Posterior cingulate gyrus (tissue), 11 donors: Measurements from ENCODE around the gene STYXL2.

ENCODE experiments used
- DNase-seq, 10 donors: peaks; one replicate each; pipeline versions ENCODE4 v3.0.0 to v3.0.0-alpha.2; 2020 to 2021; ENCODE audit warnings: mixed read lengths in 3 of 10
- intact Hi-C: fragments of 100-400 bp; cut with DNase I; formaldehyde crosslinking; loops from one replicate; pipeline ENCODE4 v1.15.1; 2023

Gene STYXL2

GRCh38 chr1:167077128-167077867 lies 16.6 kb upstream of the STYXL2 start:
- DNase-seq, result no peak
- intact Hi-C loops, result no loop called here

- DNase-seq, result no peak
- intact Hi-C loops, result no loop called here
These were observed 16.0 kb upstream of the STYXL2 start for GRCh38 chr1:167077868-167078210.

GRCh38 chr1:167081594-167082156 lies 12.2 kb upstream of the STYXL2 start:
- DNase-seq, result no peak
- intact Hi-C loops, result no loop called here

- no peak for DNase-seq
- intact Hi-C loops, result no loop called here
These were observed 11.3 kb upstream of the STYXL2 start for GRCh38 chr1:167082511-167083027.

GRCh38 chr1:167083066-167083665 lies 10.7 kb upstream of the STYXL2 start:
- intact Hi-C loops, result no loop called here
- DNase-seq, result no peak

- intact Hi-C loops, result no loop called here
- no peak for DNase-seq
These were observed 10.0 kb upstream of the STYXL2 start for GRCh38 chr1:167083871-167084270.

- no peak for DNase-seq
- intact Hi-C loops, result no loop called here
These were observed 9.1 kb upstream of the STYXL2 start for GRCh38 chr1:167084757-167085156.

GRCh38 chr1:167086033-167086432 lies 7.8 kb upstream of the STYXL2 start:
- intact Hi-C loops, result no loop called here
- DNase-seq, result no peak

GRCh38 chr1:167086768-167087167 lies 7.1 kb upstream of the STYXL2 start:
- intact Hi-C loops, result no loop called here
- DNase-seq, result no peak

GRCh38 chr1:167088746-167089417 lies 5.0 kb upstream of the STYXL2 start:
- DNase-seq, result no peak

GRCh38 chr1:167089939-167090313 lies 3.9 kb upstream of the STYXL2 start:
- no peak for DNase-seq
- intact Hi-C loops, result no loop called here

More at GRCh38 chr1:167088746-167089417, 5.0 kb upstream of the STYXL2 start:
- intact Hi-C loops, result no loop called here

GRCh38 chr1:167090314-167090942 lies 3.4 kb upstream of the STYXL2 start, which contains the start of gene GPA33:
GPA33 (minus strand) TSS chr1:167090377; CDS start chr1:167090287, 90 bp downstream.
- intact Hi-C loops, result no loop called here
- no peak for DNase-seq

- intact Hi-C loops, result no loop called here
- no peak for DNase-seq
These were observed 1.2 kb upstream of the STYXL2 start for GRCh38 chr1:167092653-167093052.

GRCh38 chr1:167094690-167095089 lies 815 bp downstream of the STYXL2 start:
- no peak for DNase-seq
- intact Hi-C loops, result no loop called here

- intact Hi-C loops, result no loop called here
- DNase-seq, result no peak
These were observed 1.5 kb downstream of the STYXL2 start for GRCh38 chr1:167095368-167095767.

GRCh38 chr1:167099851-167100250 lies 6.0 kb downstream of the STYXL2 start:
- DNase-seq, result no peak
- intact Hi-C loops, result no loop called here

GRCh38 chr1:167100730-167101129 lies 6.9 kb downstream of the STYXL2 start:
- DNase-seq, result no peak
- intact Hi-C loops, result no loop called here

GRCh38 chr1:167101754-167102153 lies 7.9 kb downstream of the STYXL2 start:
- intact Hi-C loops, result no loop called here
- DNase-seq, result no peak

GRCh38 chr1:167102906-167103573 lies 9.2 kb downstream of the STYXL2 start:
- intact Hi-C loops, result no loop called here
- DNase-seq, result no peak

- DNase-seq, result no peak
- intact Hi-C loops, result no loop called here
These were observed 10.4 kb downstream of the STYXL2 start for GRCh38 chr1:167104256-167104633.
